Astrocyte (in vitro differentiated cells and primary cell): ENCODE data around the gene FAM110A. TPM values are rescaled to one million over a fixed set of nuclear protein-coding genes. Genes with fewer than 3 reads are reported as not detected.

Experiments used
- DNase-seq: peaks from one replicate; pipeline ENCODE4 v3.0.0-alpha.2; 2010; ENCODE audit warnings: low read depth
- FAIRE-seq: peaks from 2 replicates; lab custom pipeline; 2011; peaks lifted over from hg19 to GRCh38; lab: Jason Lieb, UNC
- H2AFZ ChIP-seq: 2 replicates; pipeline ENCODE4 v1.6.0; 2012; ENCODE audit warnings: low read depth, low read length, inconsistent platforms
- H3K27ac ChIP-seq: 2 replicates; pipeline ENCODE4 v1.5.1; 2011; ENCODE audit warnings: low read depth, low read length, inconsistent platforms
- H3K27me3 ChIP-seq: 2 replicates; pipeline ENCODE4 v1.6.0; 2011; ENCODE audit warnings: low read length, inconsistent platforms; ENCODE audit not compliant: insufficient read depth
- H3K36me3 ChIP-seq: 2 replicates; pipeline ENCODE4 v1.5.1; 2011; ENCODE audit warnings: low read length, inconsistent platforms; ENCODE audit not compliant: insufficient read depth
- H3K4me1 ChIP-seq: 2 replicates; pipeline ENCODE4 v1.5.1; 2011; ENCODE audit warnings: low read length, inconsistent platforms; ENCODE audit not compliant: insufficient read depth
- H3K4me2 ChIP-seq: 2 replicates; pipeline ENCODE4 v1.6.0; 2012; ENCODE audit warnings: low read length, inconsistent platforms
- H3K4me3 ChIP-seq: 2 replicates; pipeline ENCODE4 v1.5.1; 2011; ENCODE audit warnings: low read depth, mild to moderate bottlenecking, low read length, inconsistent platforms; ENCODE audit not compliant: insufficient read depth
- H3K79me2 ChIP-seq: 2 replicates; pipeline ENCODE4 v1.6.0; 2012; ENCODE audit warnings: mild to moderate bottlenecking, low read length, inconsistent platforms; ENCODE audit not compliant: insufficient read depth
- H3K9ac ChIP-seq: 2 replicates; pipeline ENCODE4 v1.6.0; 2012; ENCODE audit warnings: mild to moderate bottlenecking, low read length, inconsistent platforms
- H3K9me3 ChIP-seq: 2 replicates; pipeline ENCODE4 v1.5.1; 2012; ENCODE audit warnings: low read depth, mild to moderate bottlenecking, low read length, inconsistent platforms; ENCODE audit not compliant: insufficient read depth
- H4K20me1 ChIP-seq: 2 replicates; pipeline ENCODE4 v1.6.0; 2012; ENCODE audit warnings: low read length, inconsistent platforms; ENCODE audit not compliant: insufficient read depth
- H3K27ac Mint-ChIP-seq: one replicate; pipeline ENCODE4 v1.8.0; 2021; ENCODE audit warnings: mild to moderate bottlenecking, mixed read lengths; ENCODE audit not compliant: unreplicated experiment
- H3K27me3 Mint-ChIP-seq: one replicate; pipeline ENCODE4 v1.8.0; 2021; ENCODE audit warnings: low read depth, mixed read lengths; ENCODE audit not compliant: unreplicated experiment
- H3K36me3 Mint-ChIP-seq: one replicate; pipeline ENCODE4 v1.8.0; 2021; ENCODE audit warnings: low read depth, mixed read lengths; ENCODE audit not compliant: unreplicated experiment
- H3K4me1 Mint-ChIP-seq: one replicate; pipeline ENCODE4 v1.8.0; 2021; ENCODE audit warnings: low read depth, mixed read lengths; ENCODE audit not compliant: unreplicated experiment
- H3K4me3 Mint-ChIP-seq: one replicate; pipeline ENCODE4 v1.8.0; 2021; ENCODE audit warnings: mild to moderate bottlenecking, moderate library complexity, mixed read lengths; ENCODE audit not compliant: unreplicated experiment
- H3K9me3 Mint-ChIP-seq: one replicate; pipeline ENCODE4 v1.8.0; 2021; ENCODE audit warnings: mild to moderate bottlenecking, mixed read lengths; ENCODE audit not compliant: unreplicated experiment
- EZH2 ChIP-seq: IDR thresholded peaks from 2 replicates; pipeline ENCODE4 v1.6.1; 2012; ENCODE audit warnings: mild to moderate bottlenecking, low read length, inconsistent platforms; ENCODE audit not compliant: insufficient read depth
- total RNA-seq: library from RNA; stranded (reverse); gene quantifications from 2 replicates; pipeline ENCODE4 v1.2.1, GENCODE V29; 2021
- TF ChIP-seq, protein P1 (sequence below): IDR thresholded peaks from 2 replicates; pipeline ENCODE4 v1.5.1; 2011; ENCODE audit warnings: low read depth, mild to moderate bottlenecking, inconsistent platforms, low read length, moderate library complexity; ENCODE audit not compliant: insufficient read depth

The FAM110A gene
- total RNA-seq, 1 donor from 2014 or later = 1.4 TPM

GRCh38 chr20:845226-845868 is 11.8 kb downstream of the FAM110A start:
- Histone ChIP-seq H3K36me3 (no peaks in the 10 kb centered on the region), H3K9ac (no peak overlapping the region), H3K4me2 (peak overlapping the region; percentile 90), H4K20me1 (peaks cover 12% of the 10 kb centered on the region), H3K27ac (no peak overlapping the region), H2AFZ (no peak overlapping the region), H3K27me3 (no peaks in the 10 kb centered on the region), H3K4me1 (peaks cover 5% of the 10 kb centered on the region), H3K79me2 (peaks cover 3% of the 10 kb centered on the region), H3K4me3 (no peak overlapping the region), H3K9me3 (no peaks in the 10 kb centered on the region)
- Mint-ChIP-seq H3K4me3 (no peak overlapping the region), H3K9me3 (no peaks in the 10 kb centered on the region), H3K27me3 (peaks cover 47% of the 10 kb centered on the region), H3K27ac (no peak overlapping the region), H3K36me3 (no peaks in the 10 kb centered on the region), H3K4me1 (no peaks in the 10 kb centered on the region)
- DNase-seq (no peak), FAIRE-seq (no peak)
- no peak for TF ChIP-seq EZH2

- peaks cover 3% of the 10 kb centered on the region for H3K79me2 ChIP-seq
- H3K27me3 ChIP-seq = no peaks in the 10 kb centered on the region
- Mint-ChIP-seq H3K4me1 (no peaks in the 10 kb centered on the region), H3K4me3 (no peak overlapping the region), H3K36me3 (peaks cover 3% of the 10 kb centered on the region), H3K27me3 (peaks cover 46% of the 10 kb centered on the region), H3K27ac (no peak overlapping the region), H3K9me3 (no peaks in the 10 kb centered on the region)
- no peaks in the 10 kb centered on the region for H3K9me3 ChIP-seq
- DNase-seq (no peak), FAIRE-seq (no peak)
- no peaks in the 10 kb centered on the region for H3K36me3 ChIP-seq
- no peak overlapping the region for H3K4me2 ChIP-seq
- H3K4me1 ChIP-seq = peaks cover 5% of the 10 kb centered on the region
- no peak overlapping the region for H2AFZ ChIP-seq
- H3K27ac ChIP-seq = no peak overlapping the region
- H4K20me1 ChIP-seq = peaks cover 7% of the 10 kb centered on the region
- TF ChIP-seq EZH2 = no peak
- TF ChIP-seq, protein P1, sequence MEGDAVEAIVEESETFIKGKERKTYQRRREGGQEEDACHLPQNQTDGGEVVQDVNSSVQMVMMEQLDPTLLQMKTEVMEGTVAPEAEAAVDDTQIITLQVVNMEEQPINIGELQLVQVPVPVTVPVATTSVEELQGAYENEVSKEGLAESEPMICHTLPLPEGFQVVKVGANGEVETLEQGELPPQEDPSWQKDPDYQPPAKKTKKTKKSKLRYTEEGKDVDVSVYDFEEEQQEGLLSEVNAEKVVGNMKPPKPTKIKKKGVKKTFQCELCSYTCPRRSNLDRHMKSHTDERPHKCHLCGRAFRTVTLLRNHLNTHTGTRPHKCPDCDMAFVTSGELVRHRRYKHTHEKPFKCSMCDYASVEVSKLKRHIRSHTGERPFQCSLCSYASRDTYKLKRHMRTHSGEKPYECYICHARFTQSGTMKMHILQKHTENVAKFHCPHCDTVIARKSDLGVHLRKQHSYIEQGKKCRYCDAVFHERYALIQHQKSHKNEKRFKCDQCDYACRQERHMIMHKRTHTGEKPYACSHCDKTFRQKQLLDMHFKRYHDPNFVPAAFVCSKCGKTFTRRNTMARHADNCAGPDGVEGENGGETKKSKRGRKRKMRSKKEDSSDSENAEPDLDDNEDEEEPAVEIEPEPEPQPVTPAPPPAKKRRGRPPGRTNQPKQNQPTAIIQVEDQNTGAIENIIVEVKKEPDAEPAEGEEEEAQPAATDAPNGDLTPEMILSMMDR = no peak
- H3K4me3 ChIP-seq = no peak overlapping the region
- H3K9ac ChIP-seq = no peak overlapping the region
These were observed 12.7 kb downstream of the FAM110A start for GRCh38 chr20:845941-846893.

DNA sequence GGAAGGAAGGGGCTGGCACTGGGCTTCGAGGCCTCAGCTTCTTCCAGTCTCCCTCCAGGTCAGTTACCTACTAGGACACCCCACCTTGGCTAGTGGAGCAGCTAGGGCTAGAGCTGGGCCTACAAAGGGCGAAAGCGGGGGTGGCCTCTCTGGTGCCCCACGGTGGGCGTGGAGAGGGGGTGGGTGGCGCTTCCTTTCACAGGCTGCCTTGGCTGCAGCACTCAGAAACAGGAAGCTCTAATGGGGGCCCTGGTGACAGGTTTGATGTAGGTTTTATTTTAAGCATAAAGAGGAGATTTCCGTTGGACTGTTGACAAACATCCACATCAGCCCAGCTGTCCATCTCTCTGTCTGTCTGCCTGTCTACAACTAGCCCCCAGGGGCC is 13.4 kb downstream of the FAM110A start:
- Histone ChIP-seq H3K9me3 (no peaks in the 10 kb centered on the region), H3K36me3 (no peaks in the 10 kb centered on the region), H3K27me3 (no peaks in the 10 kb centered on the region), H3K9ac (no peak overlapping the region), H3K4me2 (no peak overlapping the region), H4K20me1 (peaks cover 7% of the 10 kb centered on the region), H3K79me2 (no peaks in the 10 kb centered on the region), H2AFZ (no peak overlapping the region), H3K4me3 (no peak overlapping the region), H3K4me1 (peaks cover 5% of the 10 kb centered on the region), H3K27ac (no peak overlapping the region)
- H3K9me3 Mint-ChIP-seq = no peaks in the 10 kb centered on the region
- DNase-seq = no peak
- no peak overlapping the region for H3K4me3 Mint-ChIP-seq
- no peaks in the 10 kb centered on the region for H3K4me1 Mint-ChIP-seq
- H3K36me3 Mint-ChIP-seq = peaks cover 6% of the 10 kb centered on the region
- peaks cover 45% of the 10 kb centered on the region for H3K27me3 Mint-ChIP-seq
- no peak overlapping the region for H3K27ac Mint-ChIP-seq
- FAIRE-seq = no peak
- TF ChIP-seq, protein P1 = no peak
- TF ChIP-seq EZH2 = no peak
